Measurements from ENCODE around the gene UPK1B.

GRCh38 chr3:119156868-119157267, 16.5 kb upstream of the UPK1B start:
- TF ChIP-seq CTCF (IDR thresholded peaks at IDR 0.05) (no peak), POLR2A (IDR thresholded peaks at IDR 0.05) (no peak)

All from body of pancreas (tissue), 4 donors.